GM19193 (cell line): ENCODE data around the gene POLA2.

Experiments used
- POLR2A ChIP-seq: IDR thresholded peaks from 4 replicates; pipeline ENCODE4 v1.6.1; 2011; ENCODE audit not compliant: insufficient read depth, insufficient read length; ENCODE audit errors: extremely low read depth

The POLA2 gene

DNA sequence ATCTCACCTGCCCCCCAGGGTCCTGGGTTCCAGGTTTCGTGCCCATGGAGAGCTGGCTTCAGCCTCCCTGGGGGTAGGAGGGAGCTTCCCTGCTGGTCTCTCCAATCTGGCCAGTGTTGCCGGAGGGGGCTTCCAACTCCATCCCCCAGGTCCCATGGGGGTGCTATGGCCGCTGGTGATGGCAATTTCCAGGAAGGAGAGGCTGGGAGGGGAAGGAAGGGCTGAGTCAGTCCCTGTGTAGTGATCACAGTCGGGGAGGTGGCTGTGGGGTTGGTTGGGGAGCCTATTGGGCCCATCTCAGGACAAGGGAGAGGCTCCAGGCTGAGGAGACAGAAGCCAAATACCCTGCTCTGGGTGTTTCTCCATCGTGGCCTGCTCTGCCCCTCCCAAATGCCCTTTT, 47.2 kb downstream of the POLA2 start:
- no peak for TF ChIP-seq POLR2A

DNA sequence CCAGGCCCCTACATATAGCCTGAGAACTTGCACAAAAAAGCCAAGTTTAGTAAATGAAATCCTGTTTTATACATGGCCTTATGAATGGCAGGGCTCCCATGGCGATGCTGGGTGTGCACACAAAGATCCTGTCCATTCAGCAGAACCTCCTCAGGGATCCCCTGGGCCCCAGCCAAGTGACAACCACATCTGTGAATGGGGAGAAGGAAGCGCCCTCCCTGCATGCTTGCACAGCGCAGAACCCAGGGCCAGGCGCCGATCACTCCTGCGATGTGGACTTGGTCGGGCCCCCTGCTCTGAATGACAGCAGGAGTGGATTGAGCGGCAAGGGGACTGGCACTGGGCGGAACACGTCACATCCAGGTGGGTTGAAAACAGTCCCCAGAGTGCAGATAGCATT, 48.5 kb downstream of the POLA2 start:
- TF ChIP-seq POLR2A = no peak

DNA sequence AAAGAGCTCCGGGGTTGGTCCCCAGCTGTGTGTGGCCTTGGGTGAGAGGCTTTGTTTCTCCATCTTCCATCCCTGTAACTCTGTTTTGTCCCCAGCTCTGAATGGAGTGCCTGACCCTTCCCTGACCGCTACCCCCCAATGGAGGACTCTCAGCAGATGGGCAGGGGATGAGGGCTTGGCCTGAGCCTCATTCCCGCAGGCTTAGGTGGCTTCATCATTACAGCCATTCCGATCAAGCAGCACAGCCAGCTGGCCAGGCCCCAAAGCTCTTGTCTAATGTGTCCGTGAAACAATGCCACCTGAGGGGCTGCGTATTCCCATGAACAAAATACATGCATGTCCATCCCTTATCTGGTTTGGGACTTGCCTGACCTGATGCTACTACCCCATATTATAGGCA, 49.0 kb downstream of the POLA2 start:
- TF ChIP-seq POLR2A = no peak

DNA sequence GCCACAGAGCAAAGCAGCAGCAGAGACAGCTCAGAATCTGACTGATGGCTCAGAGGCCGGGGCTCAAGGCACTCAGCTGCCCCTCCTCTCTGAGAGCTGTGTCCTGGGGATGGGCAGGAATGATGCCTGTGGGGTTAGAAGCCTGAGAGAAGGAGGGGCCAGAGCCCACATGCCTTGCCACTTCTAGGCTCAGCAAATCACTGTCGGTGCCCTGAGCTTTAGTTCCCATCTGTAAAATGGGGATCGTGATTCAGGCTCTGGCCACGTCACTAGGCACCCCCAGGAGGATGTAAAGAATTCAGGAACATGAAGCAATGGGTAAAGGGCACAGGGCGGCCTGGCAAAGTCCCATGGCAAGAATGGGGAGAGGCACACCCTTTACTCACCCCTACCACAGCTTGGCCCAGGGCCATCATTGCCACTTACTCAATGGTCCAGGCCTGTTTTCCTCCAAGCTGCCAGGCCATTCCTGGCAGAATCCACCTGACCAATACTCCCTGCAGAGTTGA, 49.5 kb downstream of the POLA2 start:
- no peak for TF ChIP-seq POLR2A

DNA sequence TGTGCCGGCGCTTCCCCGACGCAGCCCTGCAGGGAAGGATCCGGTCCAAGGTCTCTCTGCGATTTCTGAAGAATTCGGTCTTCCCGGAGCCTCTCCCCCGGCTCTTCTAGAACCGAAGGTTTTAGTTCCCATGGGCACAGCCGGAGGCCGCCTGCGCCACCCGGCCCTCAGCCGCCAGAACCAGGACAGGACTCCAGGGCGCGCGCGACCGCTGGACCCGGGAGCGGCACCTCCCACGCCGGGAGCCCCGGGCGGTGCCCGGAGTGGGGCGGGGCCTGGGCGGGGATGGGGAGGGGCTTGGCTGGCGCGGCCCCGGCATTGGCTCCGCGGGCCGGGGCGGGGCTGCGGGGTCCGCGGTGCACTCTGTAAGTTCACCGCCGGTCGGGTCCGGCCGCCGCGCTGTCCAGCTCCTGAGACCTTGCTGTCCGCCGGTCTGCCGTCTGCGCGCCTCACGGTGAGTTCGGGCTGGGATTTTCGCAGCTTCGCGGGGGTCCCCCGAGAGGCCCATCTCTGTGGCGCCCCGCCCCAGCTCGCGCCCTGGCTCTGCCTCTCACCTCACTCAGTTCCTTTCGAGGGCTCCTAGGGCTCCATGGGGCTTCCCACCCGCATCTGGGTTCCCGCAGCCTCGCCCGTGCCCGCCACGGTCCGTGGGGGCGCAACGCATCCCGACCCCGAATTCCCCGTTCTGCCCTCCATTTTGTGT, 52.9 kb downstream of the POLA2 start, which contains the start of gene CDC42EP2:
CDC42EP2 (plus strand) TSS at position 366 of the 703 bp plus-strand sequence. CDS start 6,033 bp downstream, outside the sequence.
- TF ChIP-seq POLR2A = no peak

DNA sequence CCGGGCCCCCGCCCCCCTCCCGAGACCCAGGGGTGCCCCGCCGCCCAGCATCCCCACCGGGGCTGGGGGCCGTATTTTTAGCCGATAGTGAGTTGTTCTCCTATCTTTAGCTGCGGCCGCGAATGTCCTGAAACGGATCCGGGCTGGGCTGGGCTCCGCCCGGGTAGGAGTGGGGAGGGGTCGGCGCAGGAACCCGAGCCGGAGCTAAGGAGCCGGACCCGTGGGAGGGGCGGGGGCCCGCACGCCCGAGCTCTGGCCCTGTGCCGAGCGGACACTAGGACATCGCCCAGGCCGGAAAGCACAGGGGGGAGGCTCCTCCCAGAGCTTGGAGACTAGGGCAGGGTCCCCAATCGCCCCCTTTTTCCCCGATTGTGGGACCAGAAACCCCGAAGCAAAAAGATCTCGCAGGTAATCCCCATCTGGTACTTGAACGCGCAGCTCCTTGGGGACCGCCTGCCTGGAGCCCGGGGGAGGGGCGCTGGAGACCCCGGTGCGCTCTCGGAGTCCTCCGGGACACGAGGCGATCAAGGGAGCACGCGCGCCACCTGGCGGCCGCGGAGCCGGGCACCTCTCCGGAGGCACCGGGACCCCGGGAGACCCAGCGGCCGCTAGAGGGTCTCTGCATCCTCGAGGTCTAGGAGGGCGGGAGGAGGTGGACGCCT, 53.6 kb downstream of the POLA2 start:
- no peak for TF ChIP-seq POLR2A

DNA sequence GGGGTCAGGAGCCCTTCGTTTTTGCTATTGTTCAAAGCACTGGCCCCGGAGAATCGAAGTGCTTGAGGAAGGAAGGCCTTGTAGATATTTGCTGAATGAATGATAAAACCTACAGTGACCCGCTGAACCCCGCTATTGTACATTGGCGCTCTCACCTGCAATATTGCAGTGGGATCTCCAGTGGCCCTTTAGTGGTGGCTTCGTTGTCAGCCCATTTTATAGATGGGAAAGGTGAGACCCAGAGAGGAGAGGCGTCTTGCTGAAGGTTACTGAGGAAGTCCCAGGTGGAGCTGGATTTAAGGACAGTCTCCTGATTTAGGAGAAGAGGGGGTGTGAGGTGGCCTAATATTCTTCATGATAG, 54.1 kb downstream of the POLA2 start:
- TF ChIP-seq POLR2A = no peak

DNA sequence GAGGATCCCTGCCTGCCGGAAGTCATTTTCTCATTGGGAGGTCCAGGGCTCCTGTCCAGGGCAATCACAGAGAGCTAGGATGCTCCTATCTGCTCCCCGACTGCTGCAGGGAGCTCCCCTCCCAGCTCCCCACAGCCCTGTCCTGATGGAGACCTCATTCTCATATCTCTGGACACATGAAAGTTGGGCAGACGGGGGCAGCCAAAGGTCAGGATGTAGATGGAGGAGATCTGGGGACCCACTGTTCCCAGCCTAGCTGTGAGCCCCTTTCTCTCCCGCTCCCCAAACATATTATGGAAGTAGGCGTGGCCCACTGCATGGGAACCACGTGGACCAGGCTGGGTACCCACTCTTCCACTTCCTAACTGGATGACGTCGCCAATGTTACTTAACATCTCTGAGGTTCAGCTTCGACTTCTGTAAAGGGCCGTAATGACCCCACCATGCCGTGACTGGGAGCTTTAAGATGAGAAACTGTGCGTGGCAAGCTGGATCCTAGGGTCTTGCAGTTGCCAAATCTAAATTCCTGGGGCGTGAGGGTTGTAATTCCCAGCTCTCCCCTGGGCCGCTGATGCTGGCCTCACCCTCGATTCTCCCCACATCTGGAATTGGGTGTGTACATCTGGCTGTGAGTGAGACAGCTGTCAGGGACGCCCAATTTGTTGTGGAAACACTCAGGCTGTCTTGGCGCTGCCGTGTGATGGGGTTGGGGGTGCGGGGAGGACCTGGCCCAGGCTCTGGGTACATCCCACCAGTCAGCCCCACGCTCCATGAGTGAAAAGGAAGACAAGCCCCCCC, 54.7 kb downstream of the POLA2 start:
- no peak for TF ChIP-seq POLR2A

DNA sequence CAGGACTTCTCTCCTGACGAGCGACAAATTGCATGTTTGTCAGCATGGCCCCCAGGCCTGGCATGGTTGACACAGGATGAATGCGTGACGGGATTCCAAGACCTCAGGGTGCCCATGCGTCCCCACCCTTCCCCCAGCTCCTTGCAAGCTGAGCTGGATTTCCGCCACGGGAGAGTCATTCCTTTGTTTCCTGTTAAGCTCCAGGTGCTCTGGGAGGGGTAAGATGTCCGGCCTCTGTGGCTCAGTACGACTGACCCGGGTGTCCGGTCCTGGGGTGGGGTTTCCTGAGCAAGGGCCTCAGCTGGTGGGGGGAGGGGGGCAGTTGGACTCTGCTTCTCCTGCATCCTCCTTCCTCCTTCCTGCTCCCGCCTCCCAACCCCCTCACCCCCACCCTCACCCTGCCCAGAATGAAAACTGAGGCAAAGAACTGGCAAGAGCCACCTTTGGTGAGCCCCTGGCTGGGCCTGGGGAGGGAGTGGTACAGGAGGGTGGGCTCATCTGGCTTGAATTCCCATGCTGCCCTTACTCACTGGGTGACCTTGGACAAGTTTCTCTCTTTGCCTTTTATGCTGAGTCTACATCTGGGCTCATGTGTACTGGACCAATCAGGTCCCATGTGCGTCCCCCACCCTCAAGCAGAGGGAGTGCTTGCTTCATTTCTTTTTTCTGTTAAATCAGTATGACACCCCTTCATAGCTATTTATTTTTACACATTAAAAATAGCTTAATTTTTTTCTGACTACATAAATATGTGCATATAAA, 55.4 kb downstream of the POLA2 start:
- TF ChIP-seq POLR2A = no peak

DNA sequence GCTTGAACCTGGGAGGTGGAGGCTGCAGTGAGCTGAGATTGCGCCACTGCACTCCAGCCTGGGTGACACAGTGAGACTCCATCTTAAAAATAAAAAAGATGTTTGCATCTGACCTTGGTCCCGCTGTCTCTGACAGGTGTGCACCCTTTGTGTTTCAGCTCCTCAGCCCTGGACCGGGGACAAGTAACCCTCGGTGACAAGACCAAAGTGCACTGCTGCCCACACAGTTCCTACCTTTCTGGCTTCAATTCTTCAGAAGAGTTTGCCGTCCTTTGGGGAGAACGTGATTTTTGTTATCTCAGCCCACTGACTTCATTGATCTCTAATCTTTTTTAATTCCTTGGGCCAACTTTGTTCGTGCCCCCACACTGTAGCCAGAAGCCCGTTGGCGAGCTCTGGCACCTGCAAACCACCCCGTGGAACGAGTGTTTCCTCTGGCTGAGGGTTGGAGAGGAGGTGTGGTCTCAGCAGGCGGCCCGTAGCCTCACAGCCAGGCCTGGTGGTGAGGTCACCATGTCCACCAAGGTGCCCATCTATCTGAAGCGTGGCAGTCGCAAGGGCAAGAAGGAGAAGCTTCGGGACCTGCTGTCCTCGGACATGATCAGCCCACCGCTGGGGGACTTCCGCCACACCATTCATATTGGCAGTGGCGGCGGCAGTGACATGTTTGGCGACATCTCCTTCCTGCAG, 58.8 kb downstream of the POLA2 start:
- TF ChIP-seq POLR2A = no peak

DNA sequence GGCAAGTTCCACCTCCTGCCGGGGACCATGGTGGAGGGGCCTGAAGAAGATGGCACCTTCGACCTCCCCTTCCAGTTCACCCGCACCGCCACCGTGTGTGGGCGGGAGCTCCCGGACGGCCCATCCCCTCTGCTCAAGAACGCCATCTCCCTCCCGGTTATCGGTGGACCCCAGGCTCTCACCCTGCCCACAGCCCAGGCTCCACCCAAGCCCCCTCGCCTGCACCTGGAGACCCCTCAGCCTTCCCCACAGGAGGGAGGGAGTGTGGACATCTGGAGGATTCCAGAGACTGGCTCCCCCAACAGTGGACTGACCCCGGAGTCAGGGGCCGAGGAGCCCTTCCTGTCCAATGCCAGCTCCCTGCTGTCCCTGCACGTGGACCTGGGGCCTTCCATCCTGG, 59.3 kb downstream of the POLA2 start:
- TF ChIP-seq POLR2A = no peak

DNA sequence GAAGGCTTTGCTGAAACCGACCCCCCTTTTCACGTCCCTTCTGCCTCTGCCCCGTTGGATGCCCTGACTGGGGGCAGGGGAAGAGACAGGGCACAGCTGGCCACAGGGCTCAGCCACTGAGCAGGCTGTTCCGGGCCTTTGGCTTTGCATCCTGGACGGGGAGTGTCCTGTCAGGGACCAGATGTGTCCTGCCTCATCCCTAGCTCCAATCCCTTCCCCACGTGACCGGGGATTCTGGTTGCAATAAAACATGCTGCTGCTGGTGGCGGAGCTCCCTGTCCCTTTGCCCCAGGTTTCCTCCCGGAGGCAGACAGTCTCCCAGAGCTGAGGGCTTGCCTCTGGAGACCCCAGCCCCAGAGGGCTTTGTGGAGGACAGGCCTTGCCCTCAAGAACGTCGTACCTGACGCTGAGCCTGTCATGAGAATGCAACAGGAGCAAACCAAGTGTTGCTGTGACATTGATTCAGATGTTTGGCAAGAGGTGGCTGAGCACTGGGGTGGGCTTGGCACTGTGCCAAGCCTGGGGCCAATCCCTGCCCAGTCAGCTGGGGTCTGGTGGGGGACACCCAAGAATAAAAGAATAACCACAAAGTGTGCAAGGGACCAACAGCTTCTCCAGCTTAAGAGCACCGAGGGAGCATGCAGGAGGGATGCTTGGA, 60.2 kb downstream of the POLA2 start:
- no peak for TF ChIP-seq POLR2A

DNA sequence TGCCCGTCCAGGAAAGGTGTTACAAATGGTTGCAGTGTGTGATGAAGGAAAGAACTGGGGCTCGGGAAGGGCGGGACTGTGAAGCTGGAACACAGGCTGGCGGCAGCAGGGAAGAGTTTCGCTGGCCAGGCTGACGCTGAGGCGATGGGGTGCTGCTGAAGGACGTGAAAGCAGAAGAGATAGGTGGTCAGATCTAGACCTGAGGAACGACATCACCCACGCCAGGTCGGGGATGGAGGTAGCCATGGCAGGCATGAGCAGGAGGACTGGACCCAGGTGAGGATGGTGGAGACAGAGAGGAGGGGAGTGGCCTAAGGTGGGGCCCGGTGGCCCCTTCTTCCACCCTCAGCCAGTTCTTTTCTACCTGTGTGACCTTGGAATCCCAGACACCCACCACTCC, 62.1 kb downstream of the POLA2 start:
- no peak for TF ChIP-seq POLR2A

DNA sequence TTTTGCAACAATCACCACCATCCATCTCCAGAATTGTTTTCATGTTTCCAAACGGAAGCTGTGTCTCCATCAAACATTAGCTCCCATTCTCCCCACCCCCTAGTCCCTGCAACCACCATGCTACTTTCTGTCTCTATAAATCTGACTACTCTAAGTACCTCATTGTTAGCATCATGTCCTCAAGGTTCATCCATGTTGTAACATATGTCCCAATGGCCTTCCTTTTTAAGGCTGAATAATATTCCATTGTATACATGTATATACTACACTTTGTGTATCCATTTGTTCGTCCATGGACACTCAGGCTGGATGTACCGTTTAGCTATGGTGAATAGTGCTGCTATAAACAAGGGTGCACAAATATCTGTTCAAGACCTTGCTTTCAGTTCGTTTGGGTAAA, 63.7 kb downstream of the POLA2 start:
- no peak for TF ChIP-seq POLR2A
